Neural cell (in vitro differentiated cells): Measurements from ENCODE around the gene EP400. TPM values are rescaled to one million over a fixed set of nuclear protein-coding genes. Genes with fewer than 3 reads are reported as not detected.

Source experiments
- H2AFZ ChIP-seq: fragments of 200-600, 300-800 bp; sonication (generic), shearing (Covaris generic); 2 replicates; pipeline ENCODE4 v1.6.0; 2014; ENCODE audit warnings: low read depth, mild to moderate bottlenecking, antibody characterized with exemption, low read length, moderate library complexity
- H3F3A ChIP-seq: fragments of 200-600 bp; shearing (Covaris generic); 2 replicates; pipeline ENCODE4 v1.6.1; 2016; ENCODE audit warnings: mild to moderate bottlenecking, moderate library complexity, mixed read lengths, antibody characterized with exemption, low read length; ENCODE audit not compliant: insufficient read depth, poor library complexity, severe bottlenecking
- H3K27ac ChIP-seq: fragments of 200-600, 300-800 bp; sonication (generic), shearing (Covaris generic); 2 replicates; pipeline ENCODE4 v1.5.1; 2014; ENCODE audit warnings: mild to moderate bottlenecking, low read length, moderate library complexity
- H3K27me3 ChIP-seq: fragments of 300-800, 200-600 bp; sonication (generic), shearing (Covaris generic); 2 replicates; pipeline ENCODE4 v1.6.0; 2014; ENCODE audit warnings: mild to moderate bottlenecking, low read depth, low read length, moderate library complexity; ENCODE audit not compliant: insufficient read depth
- H3K36me3 ChIP-seq: fragments of 300-800, 200-600 bp; sonication (generic), shearing (Covaris generic); 2 replicates; pipeline ENCODE4 v1.5.1; 2014; ENCODE audit warnings: mild to moderate bottlenecking, antibody characterized with exemption, low read length, moderate library complexity; ENCODE audit not compliant: insufficient read depth
- H3K4me2 ChIP-seq: fragments of 300-800, 200-600 bp; sonication (generic), shearing (Covaris generic); 2 replicates; pipeline ENCODE4 v1.6.0; 2014; ENCODE audit warnings: mild to moderate bottlenecking, low read length
- H3K4me3 ChIP-seq: fragments of 300-800, 200-600 bp; sonication (generic), shearing (Covaris generic); 2 replicates; pipeline ENCODE4 v1.5.1; 2014; ENCODE audit warnings: mild to moderate bottlenecking, low read length, moderate library complexity
- H3K79me2 ChIP-seq: fragments of 200-600 bp; shearing (Covaris generic); replicated peaks from 2 replicates; pipeline ENCODE4 v1.6.0; 2014; ENCODE audit warnings: mild to moderate bottlenecking, low read length, moderate library complexity; ENCODE audit not compliant: insufficient read depth
- H3K9ac ChIP-seq: fragments of 300-800, 200-600 bp; sonication (generic), shearing (Covaris generic); 2 replicates; pipeline ENCODE4 v1.6.1; 2016; ENCODE audit warnings: mild to moderate bottlenecking, low read length, mixed read lengths
- H3K9me2 ChIP-seq: fragments of 200-600 bp; shearing (Covaris generic); 2 replicates; pipeline ENCODE4 v1.6.1; 2016; ENCODE audit warnings: mild to moderate bottlenecking, low read length, mixed read lengths; ENCODE audit not compliant: insufficient read depth
- H3K9me3 ChIP-seq: fragments of 200-600, 300-800 bp; sonication (generic), shearing (Covaris generic); 2 replicates; pipeline ENCODE4 v1.6.1; 2016; ENCODE audit warnings: mild to moderate bottlenecking, mixed run types, low read length, moderate library complexity, mixed read lengths
- H4K20me1 ChIP-seq: fragments of 200-600 bp; shearing (Covaris generic); 2 replicates; pipeline ENCODE4 v1.6.1; 2016; ENCODE audit warnings: mild to moderate bottlenecking, mixed run types; ENCODE audit not compliant: insufficient read depth
- CTCF ChIP-seq: fragments of 450-650 bp; IDR thresholded peaks from 2 replicates; pipeline ENCODE4 v1.5.1; 2014; ENCODE audit warnings: antibody characterized with exemption, mild to moderate bottlenecking, moderate library complexity; ENCODE audit not compliant: poor library complexity, severe bottlenecking
- EP300 ChIP-seq: fragments of 450-650 bp; conservative IDR thresholded peaks from 2 replicates; pipeline ENCODE4 v1.6.1; 2014; ENCODE audit warnings: antibody characterized with exemption, mild to moderate bottlenecking, moderate library complexity; ENCODE audit not compliant: poor library complexity, severe bottlenecking
- EZH2 ChIP-seq: fragments of 200-600, 300-800 bp; shearing (Covaris generic), sonication (generic); IDR thresholded peaks from 2 replicates; pipeline ENCODE4 v1.6.1; 2014; ENCODE audit warnings: antibody characterized with exemption, low read length, borderline replicate concordance, mild to moderate bottlenecking; ENCODE audit not compliant: insufficient read depth, poor library complexity, severe bottlenecking
- MXI1 ChIP-seq: fragments of 450-650 bp; conservative IDR thresholded peaks from 2 replicates; pipeline ENCODE4 v1.6.1; 2014; ENCODE audit warnings: antibody characterized with exemption, mild to moderate bottlenecking; ENCODE audit not compliant: poor library complexity, severe bottlenecking
- POLR2AphosphoS5 ChIP-seq: IDR thresholded peaks from 2 replicates; pipeline ENCODE4 v1.6.1; 2012
- RAD21 ChIP-seq: fragments of 450-650 bp; conservative IDR thresholded peaks from 2 replicates; pipeline ENCODE4 v1.6.1; 2014; ENCODE audit warnings: antibody characterized with exemption, mild to moderate bottlenecking, moderate library complexity
- SMC3 ChIP-seq: fragments of 450-650 bp; conservative IDR thresholded peaks from 2 replicates; pipeline ENCODE4 v1.6.1; 2014; ENCODE audit warnings: antibody characterized with exemption, mild to moderate bottlenecking, moderate library complexity; ENCODE audit not compliant: poor library complexity
- TAF1 ChIP-seq: IDR thresholded peaks from 2 replicates; pipeline ENCODE4 v1.6.1; 2012; ENCODE audit warnings: low read depth
- polyA plus RNA-seq: library from polyadenylated mRNA; depleted of rRNA; stranded (reverse); fragments of >200 nt; gene quantifications from 2 replicates; pipeline ENCODE4 v1.2.3, GENCODE V29; 2014
- TF ChIP-seq, protein P1 (sequence below): IDR thresholded peaks from 2 replicates; pipeline ENCODE4 v1.6.1; 2012; ENCODE audit warnings: borderline replicate concordance

The EP400 gene
- polyA plus RNA-seq, 1 donor from 2014 or later: 19.4 TPM

GRCh38 chr12:131982041-131982440 is 32.3 kb downstream of the EP400 start:
- no peaks in the 10 kb centered on the region for H3K27me3 ChIP-seq
- no peak overlapping the region for H3K4me3 ChIP-seq
- no peaks in the 10 kb centered on the region for H3K9me2 ChIP-seq
- peaks cover 6% of the 10 kb centered on the region for H3K79me2 ChIP-seq
- TF ChIP-seq POLR2AphosphoS5 (no peak), MXI1 (no peak), SMC3 (no peak), TAF1 (no peak)
- TF ChIP-seq, protein P1, sequence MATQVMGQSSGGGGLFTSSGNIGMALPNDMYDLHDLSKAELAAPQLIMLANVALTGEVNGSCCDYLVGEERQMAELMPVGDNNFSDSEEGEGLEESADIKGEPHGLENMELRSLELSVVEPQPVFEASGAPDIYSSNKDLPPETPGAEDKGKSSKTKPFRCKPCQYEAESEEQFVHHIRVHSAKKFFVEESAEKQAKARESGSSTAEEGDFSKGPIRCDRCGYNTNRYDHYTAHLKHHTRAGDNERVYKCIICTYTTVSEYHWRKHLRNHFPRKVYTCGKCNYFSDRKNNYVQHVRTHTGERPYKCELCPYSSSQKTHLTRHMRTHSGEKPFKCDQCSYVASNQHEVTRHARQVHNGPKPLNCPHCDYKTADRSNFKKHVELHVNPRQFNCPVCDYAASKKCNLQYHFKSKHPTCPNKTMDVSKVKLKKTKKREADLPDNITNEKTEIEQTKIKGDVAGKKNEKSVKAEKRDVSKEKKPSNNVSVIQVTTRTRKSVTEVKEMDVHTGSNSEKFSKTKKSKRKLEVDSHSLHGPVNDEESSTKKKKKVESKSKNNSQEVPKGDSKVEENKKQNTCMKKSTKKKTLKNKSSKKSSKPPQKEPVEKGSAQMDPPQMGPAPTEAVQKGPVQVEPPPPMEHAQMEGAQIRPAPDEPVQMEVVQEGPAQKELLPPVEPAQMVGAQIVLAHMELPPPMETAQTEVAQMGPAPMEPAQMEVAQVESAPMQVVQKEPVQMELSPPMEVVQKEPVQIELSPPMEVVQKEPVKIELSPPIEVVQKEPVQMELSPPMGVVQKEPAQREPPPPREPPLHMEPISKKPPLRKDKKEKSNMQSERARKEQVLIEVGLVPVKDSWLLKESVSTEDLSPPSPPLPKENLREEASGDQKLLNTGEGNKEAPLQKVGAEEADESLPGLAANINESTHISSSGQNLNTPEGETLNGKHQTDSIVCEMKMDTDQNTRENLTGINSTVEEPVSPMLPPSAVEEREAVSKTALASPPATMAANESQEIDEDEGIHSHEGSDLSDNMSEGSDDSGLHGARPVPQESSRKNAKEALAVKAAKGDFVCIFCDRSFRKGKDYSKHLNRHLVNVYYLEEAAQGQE: no peak
- H3K27ac ChIP-seq: no peak overlapping the region
- H3K9ac ChIP-seq: no peak overlapping the region
- no peak overlapping the region for H3K4me2 ChIP-seq
- H3F3A ChIP-seq: no peaks in the 10 kb centered on the region
- H3K9me3 ChIP-seq: no peaks in the 10 kb centered on the region
- peaks cover 6% of the 10 kb centered on the region for H3K36me3 ChIP-seq
- no peak overlapping the region for H2AFZ ChIP-seq
- H4K20me1 ChIP-seq: no peaks in the 10 kb centered on the region

GRCh38 chr12:131983026-131983425 is 33.3 kb downstream of the EP400 start:
- Histone ChIP-seq H3K4me3 (no peak overlapping the region), H3K9me2 (no peaks in the 10 kb centered on the region), H3K9me3 (no peaks in the 10 kb centered on the region), H3F3A (no peaks in the 10 kb centered on the region), H3K9ac (no peak overlapping the region), H3K27ac (no peak overlapping the region), H2AFZ (no peak overlapping the region), H4K20me1 (no peaks in the 10 kb centered on the region), H3K79me2 (no peaks in the 10 kb centered on the region), H3K27me3 (no peaks in the 10 kb centered on the region), H3K4me2 (no peak overlapping the region), H3K36me3 (peaks cover 7% of the 10 kb centered on the region)
- TF ChIP-seq EZH2: no peak
- no peak for TF ChIP-seq MXI1

DNA sequence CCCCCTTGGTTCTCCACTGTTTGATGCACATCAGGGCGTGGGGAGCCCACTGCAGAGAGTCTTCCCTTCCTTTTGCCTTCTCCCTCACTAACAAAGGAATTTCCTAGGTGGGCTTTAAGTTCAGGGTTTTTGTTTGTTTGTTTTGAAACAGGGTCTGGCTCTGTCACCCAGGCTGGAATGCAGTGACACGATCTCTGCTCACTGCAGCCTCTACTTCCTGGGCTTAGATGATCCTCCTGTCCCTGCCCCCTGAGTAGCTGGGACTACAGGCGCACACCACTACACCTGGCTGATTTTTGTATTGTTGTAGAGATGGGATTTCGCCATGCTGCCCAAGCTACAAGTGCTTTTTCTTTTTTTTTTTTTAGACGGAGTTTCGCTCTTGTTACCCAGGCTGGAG is 33.8 kb downstream of the EP400 start:
- no peak overlapping the region for H3K4me3 ChIP-seq
- no peak overlapping the region for H3K9ac ChIP-seq
- no peaks in the 10 kb centered on the region for H3K9me2 ChIP-seq
- H3K79me2 ChIP-seq: no peaks in the 10 kb centered on the region
- no peaks in the 10 kb centered on the region for H3K27me3 ChIP-seq
- H3K36me3 ChIP-seq: peaks cover 7% of the 10 kb centered on the region
- no peak overlapping the region for H3K27ac ChIP-seq
- H2AFZ ChIP-seq: no peak overlapping the region
- TF ChIP-seq SMC3 (no peak), POLR2AphosphoS5 (no peak), MXI1 (no peak), RAD21 (no peak), EZH2 (no peak), TAF1 (no peak), EP300 (no peak), CTCF (no peak)
- TF ChIP-seq, protein P1: no peak
- no peaks in the 10 kb centered on the region for H3F3A ChIP-seq
- H3K4me2 ChIP-seq: no peak overlapping the region
- H3K9me3 ChIP-seq: no peaks in the 10 kb centered on the region
- H4K20me1 ChIP-seq: no peaks in the 10 kb centered on the region
